H1 (cell line): ENCODE data around the gene ABHD17B.

ENCODE experiments used
- EZH2 ChIP-seq: fragments of 200-600 bp; sonication (generic); IDR thresholded peaks from 2 replicates; pipeline ENCODE4 v1.7.1; 2012; ENCODE audit warnings: low read depth, mild to moderate bottlenecking, moderate library complexity, low read length, inconsistent platforms; ENCODE audit not compliant: severe bottlenecking
- GTF2F1 ChIP-seq: IDR thresholded peaks from 2 replicates; pipeline ENCODE4 v1.6.1; 2012; ENCODE audit warnings: low read depth, low read length, improper control_type of control experiment, borderline replicate concordance
- POLR2A ChIP-seq, 2 experiments: IDR thresholded peaks; 1 replicate in 1 of 2; 2 replicates in 1 of 2; pipeline ENCODE4 v1.6.1; 2011; ENCODE audit warnings: low read depth in 2 of 2, low read length in 2 of 2, mild to moderate bottlenecking in 2 of 2; ENCODE audit errors: control extremely low read depth in 1 of 2
- RAD21 ChIP-seq, 2 experiments: IDR thresholded peaks in 1 of 2; conservative IDR thresholded peaks in 1 of 2; 2 replicates each; pipeline ENCODE4 v1.6.1; 2011; ENCODE audit warnings: low read depth in 2 of 2, low read length in 2 of 2, improper control_type of control experiment in 1 of 2, inconsistent platforms in 1 of 2, mild to moderate bottlenecking in 1 of 2, moderate library complexity in 1 of 2
- RNF2 ChIP-seq: fragments of 200-900, 300-1000 bp; sonication (generic); IDR thresholded peaks from 2 replicates; pipeline ENCODE4 v1.7.1; 2016; ENCODE audit warnings: borderline replicate concordance, low read depth, mild to moderate bottlenecking, antibody characterized with exemption, low read length; ENCODE audit not compliant: poor library complexity, severe bottlenecking; ENCODE audit errors: missing control alignments
- SP1 ChIP-seq: IDR thresholded peaks from 2 replicates; pipeline ENCODE4 v1.6.1; 2011; ENCODE audit warnings: low read depth, low read length
- TF ChIP-seq, protein P1 (sequence below), 3 experiments: IDR thresholded peaks; 1 replicate in 2 of 3; 2 replicates in 1 of 3; pipeline versions ENCODE4 v1.5.1 to v1.6.1; 2011; ENCODE audit warnings: low read length in 3 of 3, mild to moderate bottlenecking in 3 of 3, inconsistent platforms in 2 of 3, low read depth in 1 of 3, moderate library complexity in 1 of 3; ENCODE audit not compliant: insufficient read depth in 1 of 3; ENCODE audit errors: control extremely low read depth in 1 of 3

DNA sequence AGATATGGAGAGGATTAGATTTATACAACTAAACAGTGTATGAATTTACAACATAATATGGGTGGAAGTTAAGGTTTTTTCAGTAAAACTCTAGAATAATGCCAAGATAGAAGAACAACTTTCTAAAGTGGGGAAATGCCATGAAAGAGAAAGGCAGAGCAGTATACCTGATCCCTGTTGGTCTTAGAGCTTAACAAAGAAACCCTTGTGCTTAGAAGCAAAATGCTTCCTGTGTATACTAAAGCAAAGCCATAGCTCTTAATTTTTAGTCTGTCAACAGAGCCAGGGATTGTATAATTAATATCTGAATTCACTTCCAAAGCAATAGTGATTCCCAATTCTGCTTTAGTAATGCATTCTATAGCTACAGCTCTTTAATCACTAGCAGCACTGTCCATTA is 14.8 kb upstream of the ABHD17B start:
- no peak for TF ChIP-seq RAD21 (IDR thresholded peaks at IDR 0.05 in 1 of 2, conservative IDR thresholded peaks at IDR 0.05 in 1 of 2; ENCODE audit: low read depth in 2 of 2, low read length in 2 of 2)
- TF ChIP-seq SP1 = no peak
- TF ChIP-seq EZH2 = no peak
- TF ChIP-seq RNF2 = no peak
- TF ChIP-seq POLR2A (IDR thresholded peaks at IDR 0.05; ENCODE audit: control extremely low read depth in 1 of 2, low read depth in 2 of 2, low read length in 2 of 2) = no peak
- no peak for TF ChIP-seq GTF2F1
- TF ChIP-seq, protein P1, sequence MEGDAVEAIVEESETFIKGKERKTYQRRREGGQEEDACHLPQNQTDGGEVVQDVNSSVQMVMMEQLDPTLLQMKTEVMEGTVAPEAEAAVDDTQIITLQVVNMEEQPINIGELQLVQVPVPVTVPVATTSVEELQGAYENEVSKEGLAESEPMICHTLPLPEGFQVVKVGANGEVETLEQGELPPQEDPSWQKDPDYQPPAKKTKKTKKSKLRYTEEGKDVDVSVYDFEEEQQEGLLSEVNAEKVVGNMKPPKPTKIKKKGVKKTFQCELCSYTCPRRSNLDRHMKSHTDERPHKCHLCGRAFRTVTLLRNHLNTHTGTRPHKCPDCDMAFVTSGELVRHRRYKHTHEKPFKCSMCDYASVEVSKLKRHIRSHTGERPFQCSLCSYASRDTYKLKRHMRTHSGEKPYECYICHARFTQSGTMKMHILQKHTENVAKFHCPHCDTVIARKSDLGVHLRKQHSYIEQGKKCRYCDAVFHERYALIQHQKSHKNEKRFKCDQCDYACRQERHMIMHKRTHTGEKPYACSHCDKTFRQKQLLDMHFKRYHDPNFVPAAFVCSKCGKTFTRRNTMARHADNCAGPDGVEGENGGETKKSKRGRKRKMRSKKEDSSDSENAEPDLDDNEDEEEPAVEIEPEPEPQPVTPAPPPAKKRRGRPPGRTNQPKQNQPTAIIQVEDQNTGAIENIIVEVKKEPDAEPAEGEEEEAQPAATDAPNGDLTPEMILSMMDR (IDR thresholded peaks at IDR 0.05; ENCODE audit: control extremely low read depth in 1 of 3, insufficient read depth in 1 of 3, low read depth in 1 of 3, low read length in 3 of 3) = no peak
